GM21786 (cell line): ENCODE data around the gene VPS35L.
"Not testable (repeated sequence)": the region's sequence is repeated elsewhere in the genome, so short reads cannot be mapped to it uniquely, and the experiment has no call there.

ENCODE experiments used
- ATAC-seq: cut with Tn5 transposase; IDR thresholded peaks from one replicate; pipeline ENCODE4 v1.9.1; 2021; ENCODE audit not compliant: unreplicated experiment

VPS35L gene

GRCh38 chr16:19540241-19540970 lies 15.1 kb upstream of the VPS35L start:
- ATAC-seq = no peak

GRCh38 chr16:19542138-19542821 lies 13.2 kb upstream of the VPS35L start:
- no peak for ATAC-seq

- not testable (repeated sequence) for ATAC-seq
Observed at GRCh38 chr16:19543278-19543996, 12.1 kb upstream of the VPS35L start.

- no peak for ATAC-seq
Observed at GRCh38 chr16:19548144-19548543, 7.4 kb upstream of the VPS35L start.

GRCh38 chr16:19549673-19550072 lies 5.8 kb upstream of the VPS35L start:
- no peak for ATAC-seq

- ATAC-seq = no peak
Observed at GRCh38 chr16:19555938-19556771, 652 bp downstream of the VPS35L start.

- no peak for ATAC-seq
Observed at GRCh38 chr16:19559242-19559910, 3.9 kb downstream of the VPS35L start.

GRCh38 chr16:19560078-19560477 lies 4.6 kb downstream of the VPS35L start:
- ATAC-seq = no peak

GRCh38 chr16:19563377-19563776 lies 7.9 kb downstream of the VPS35L start:
- ATAC-seq = no peak

- ATAC-seq = no peak
Observed at GRCh38 chr16:19566362-19566761, 10.9 kb downstream of the VPS35L start.

- no peak for ATAC-seq
Observed at GRCh38 chr16:19567560-19567959, 12.1 kb downstream of the VPS35L start.

GRCh38 chr16:19573997-19574396 lies 18.5 kb downstream of the VPS35L start:
- ATAC-seq = no peak

GRCh38 chr16:19574615-19575014 lies 19.1 kb downstream of the VPS35L start:
- no peak for ATAC-seq

GRCh38 chr16:19578378-19578971 lies 23.0 kb downstream of the VPS35L start:
- no peak for ATAC-seq

GRCh38 chr16:19582050-19582831 lies 26.7 kb downstream of the VPS35L start:
- no peak for ATAC-seq

- ATAC-seq = no peak
Observed at GRCh38 chr16:19583665-19584300, 28.3 kb downstream of the VPS35L start.

- no peak for ATAC-seq
Observed at GRCh38 chr16:19588661-19589060, 33.2 kb downstream of the VPS35L start.

- ATAC-seq = no peak
Observed at GRCh38 chr16:19589106-19589505, 33.6 kb downstream of the VPS35L start.

GRCh38 chr16:19589771-19590302 lies 34.3 kb downstream of the VPS35L start:
- ATAC-seq = no peak
